GM19397 (cell line): ENCODE measurements around the gene ELF2.
"Not testable (repeated sequence)": the region's sequence is repeated elsewhere in the genome, so short reads cannot be mapped to it uniquely, and the experiment has no call there.

Experiments
- ATAC-seq: cut with Tn5 transposase; IDR thresholded peaks from one replicate; pipeline ENCODE4 v1.9.1; 2021; ENCODE audit warnings: mild to moderate bottlenecking, moderate library complexity; ENCODE audit not compliant: unreplicated experiment

Gene ELF2

GRCh38 chr4:139024686-139025085 lies 152.3 kb downstream of the ELF2 start:
- ATAC-seq, result no peak

DNA sequence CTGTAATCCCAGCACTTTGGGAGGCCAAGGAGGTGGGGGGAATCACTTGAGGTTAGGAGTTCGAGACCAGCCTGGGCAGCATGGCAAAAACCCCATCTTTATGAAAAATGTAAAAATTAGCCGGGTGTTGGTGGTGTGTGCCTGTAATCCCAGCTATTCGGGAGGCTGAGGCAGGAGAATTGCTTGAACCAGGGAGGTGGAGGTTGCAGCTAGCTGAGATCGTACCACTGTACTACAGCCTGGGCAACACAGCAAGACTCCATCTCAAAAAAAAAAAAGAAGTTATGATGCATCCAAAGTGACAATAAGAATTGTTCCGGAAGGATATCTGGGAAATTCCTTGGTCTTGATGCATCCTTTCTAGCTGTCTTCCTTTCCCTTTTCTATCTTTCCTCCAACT lies 154.2 kb downstream of the ELF2 start:
- no peak for ATAC-seq

- ATAC-seq, result not testable (repeated sequence)
Observed at GRCh38 chr4:139021071-139021470, 155.9 kb downstream of the ELF2 start.

- ATAC-seq, result no peak
Observed at GRCh38 chr4:139020384-139020783, 156.6 kb downstream of the ELF2 start.

- no peak for ATAC-seq
Observed at GRCh38 chr4:139018971-139019758, 157.9 kb downstream of the ELF2 start.

DNA sequence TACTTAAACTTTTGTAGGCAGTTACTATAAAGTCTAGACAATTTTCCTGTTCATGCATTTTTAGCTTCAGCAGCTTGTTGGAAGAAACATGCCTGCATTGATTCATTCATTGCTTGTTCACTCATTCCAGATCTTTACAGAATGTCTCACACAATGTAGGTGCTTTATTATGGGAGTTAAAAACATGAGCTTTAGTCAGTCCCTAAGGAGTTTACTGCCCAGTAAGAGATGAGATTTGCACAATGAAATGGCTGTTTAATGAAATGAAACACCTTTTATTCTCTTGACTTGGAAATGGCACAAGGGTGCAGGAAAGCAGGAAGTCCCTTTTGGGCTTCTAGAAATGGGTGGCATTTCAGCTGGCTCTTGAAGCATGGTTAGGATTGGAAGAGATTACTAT lies 158.5 kb downstream of the ELF2 start:
- no peak for ATAC-seq

GRCh38 chr4:139017861-139018260 lies 159.2 kb downstream of the ELF2 start:
- no peak for ATAC-seq

DNA sequence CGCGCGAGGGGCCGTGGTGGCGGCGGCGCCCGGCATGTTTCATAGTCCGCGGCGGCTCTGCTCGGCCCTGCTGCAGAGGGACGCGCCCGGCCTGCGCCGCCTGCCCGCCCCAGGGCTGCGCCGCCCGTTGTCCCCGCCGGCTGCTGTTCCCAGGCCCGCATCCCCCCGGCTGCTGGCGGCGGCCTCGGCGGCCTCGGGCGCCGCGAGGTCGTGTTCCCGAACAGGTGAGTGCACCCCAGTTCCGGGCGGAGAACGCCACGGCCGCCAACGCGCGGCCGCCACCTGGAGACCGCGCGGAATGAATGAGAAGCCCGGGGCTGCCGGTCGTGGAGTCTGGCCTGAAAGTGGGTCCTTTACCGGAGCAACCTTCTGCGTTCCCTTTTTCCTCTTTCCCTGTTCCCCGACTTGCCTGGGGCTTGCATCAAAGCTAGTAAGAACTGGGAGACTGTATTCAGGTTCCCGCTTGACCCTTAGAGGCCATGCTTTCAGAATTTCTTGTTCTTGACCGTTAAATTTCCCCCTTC lies 161.0 kb downstream of the ELF2 start:
- ATAC-seq, result peak; percentile 43

DNA sequence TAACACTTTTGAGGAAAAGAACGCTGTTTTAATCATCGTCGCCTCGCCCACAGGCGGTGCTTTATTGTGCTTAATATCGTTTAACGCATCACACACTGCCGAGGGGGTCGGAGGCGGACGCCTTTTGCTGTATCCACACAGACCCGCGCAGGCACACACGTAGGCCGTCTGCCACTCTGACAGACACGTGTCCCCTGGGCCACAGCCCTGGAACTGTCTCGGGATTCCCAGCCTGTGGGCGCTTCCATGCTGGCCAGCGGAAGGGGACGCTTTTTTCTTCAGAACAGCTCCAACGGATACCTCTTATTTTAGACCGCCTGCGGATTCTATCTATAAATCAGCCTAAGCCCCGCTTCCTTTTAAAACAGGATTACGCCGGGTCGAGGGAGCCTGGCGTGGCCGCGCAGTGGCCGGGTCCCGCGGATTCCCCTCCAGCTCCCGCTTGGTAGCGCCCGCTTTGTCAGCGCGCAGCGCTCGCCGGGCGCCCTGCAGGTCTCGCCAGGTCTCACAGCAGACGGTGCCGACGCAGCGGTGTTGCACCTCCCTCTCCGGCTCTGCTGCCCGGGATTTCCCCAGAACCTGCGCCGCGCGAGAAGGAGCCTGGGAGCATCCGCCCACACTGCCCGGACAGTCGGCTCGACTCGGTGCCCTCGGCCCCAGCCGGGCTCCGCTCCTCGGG lies 161.6 kb downstream of the ELF2 start, which contains the start of gene NOCT:
Gene NOCT, plus strand, starts transcription at position 513 of the 679 bp plus-strand sequence. CDS start 201 bp downstream, outside the sequence.
- peak; percentile 95 for ATAC-seq

GRCh38 chr4:139014371-139015268 lies 162.4 kb downstream of the ELF2 start:
- no peak for ATAC-seq

DNA sequence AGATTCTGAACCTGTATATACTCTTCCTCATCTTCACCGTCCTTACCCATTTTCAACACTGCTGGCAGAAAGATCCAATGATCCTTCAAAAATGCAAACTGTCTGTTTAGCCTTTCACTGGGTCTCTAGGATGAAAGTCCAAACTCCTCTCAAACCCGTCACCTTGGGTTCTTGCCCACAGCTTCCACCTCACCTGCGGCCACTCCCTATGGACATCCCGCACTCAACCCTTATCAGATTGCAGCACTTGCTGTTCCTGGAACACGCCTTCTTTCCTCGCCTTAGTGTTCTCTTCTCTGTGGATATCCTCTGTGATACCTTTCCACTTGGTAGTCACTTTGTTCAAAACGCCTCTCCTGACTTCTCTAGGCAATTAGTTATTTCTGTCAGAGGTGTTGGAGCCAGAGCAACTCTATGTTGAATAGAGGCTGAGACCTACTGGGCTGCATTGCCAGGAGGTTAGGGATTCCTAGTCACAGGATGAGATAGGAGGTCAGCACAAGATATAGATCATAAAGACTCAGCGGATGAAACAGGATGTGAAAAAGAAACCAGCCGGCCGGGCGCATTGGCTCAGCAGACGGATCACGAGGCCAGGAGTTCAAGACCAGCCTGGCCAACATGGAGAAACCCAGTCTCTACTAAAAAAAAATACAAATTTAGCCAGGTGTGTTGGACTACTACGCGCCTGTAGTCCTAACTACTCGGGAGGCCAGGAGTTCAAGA lies 165.6 kb downstream of the ELF2 start:
- no peak for ATAC-seq

DNA sequence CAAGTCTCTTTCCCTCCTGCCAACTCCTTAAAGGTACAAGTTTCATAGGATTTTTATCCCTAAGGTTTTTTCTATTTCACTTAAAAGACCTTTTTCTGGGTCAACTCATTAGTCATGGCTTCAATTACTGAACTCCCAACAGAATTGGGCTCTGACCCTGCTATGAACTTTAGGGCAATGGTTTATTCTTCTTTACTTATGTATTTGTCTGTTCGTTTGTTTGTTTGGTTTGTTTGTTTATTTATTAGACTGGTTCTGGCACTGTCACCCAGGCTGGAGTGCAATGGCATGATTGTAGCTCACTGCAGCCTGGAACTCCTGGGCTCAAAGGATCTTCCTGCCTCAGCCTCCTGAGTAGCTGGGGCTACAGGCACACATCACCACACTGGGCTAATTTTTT lies 167.3 kb downstream of the ELF2 start:
- no peak for ATAC-seq

GRCh38 chr4:139008278-139008677 lies 168.7 kb downstream of the ELF2 start:
- ATAC-seq, result not testable (repeated sequence)

DNA sequence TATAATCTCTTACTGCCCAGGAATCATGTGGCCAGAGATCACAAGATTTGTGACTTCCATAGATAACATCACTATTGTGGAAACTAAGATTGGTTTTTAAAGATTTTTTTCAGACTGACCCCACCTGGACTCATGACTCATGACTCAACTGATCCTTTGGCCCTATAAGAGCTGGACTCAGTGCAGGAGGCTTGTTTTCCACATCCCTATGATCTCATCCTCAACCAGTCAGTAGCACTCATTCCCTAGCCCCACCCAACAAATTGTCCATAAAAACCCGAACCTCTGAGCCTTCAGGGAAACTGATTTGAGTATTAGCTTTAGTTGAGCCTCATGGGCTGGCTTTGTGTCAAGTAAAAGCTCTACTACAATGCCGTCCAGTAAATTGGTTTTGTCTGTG lies 169.4 kb downstream of the ELF2 start:
- no peak for ATAC-seq
